ENCODE measurements around the gene CEP295NL.

The CEP295NL gene

DNA sequence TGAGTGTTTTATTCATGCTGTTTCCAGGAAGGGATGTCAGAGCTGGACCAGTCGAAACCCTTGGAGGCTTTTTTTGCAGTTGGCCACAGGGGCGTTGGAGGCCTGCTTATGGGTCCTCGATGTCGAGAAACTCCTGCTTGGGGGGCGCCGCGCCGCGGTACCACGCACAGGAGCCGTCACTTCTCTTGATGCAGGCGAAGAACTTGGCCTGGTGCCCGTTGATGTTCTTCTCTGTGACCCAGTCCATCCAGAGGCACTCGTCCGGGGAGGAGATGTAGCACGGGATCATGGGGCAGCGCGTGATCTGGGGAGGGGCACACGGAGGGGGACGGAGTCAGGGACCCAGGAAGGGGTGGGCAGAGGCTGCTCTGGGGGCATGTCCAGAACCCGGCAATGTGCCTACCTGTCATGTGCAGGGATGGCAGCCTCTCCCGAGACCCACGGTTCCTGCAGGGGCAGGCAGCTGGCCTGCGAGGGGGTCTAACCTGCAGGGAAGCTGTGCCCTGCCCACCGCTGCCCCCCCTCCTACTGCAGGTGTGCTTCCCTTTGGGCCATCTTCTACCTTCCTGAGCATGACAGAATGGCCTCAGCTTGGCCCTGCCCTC, 47.3 kb downstream of the CEP295NL start:
- Histone ChIP-seq H3K27me3 (ENCODE audit: insufficient read depth, low read depth, severe bottlenecking) (no peaks in the 10 kb centered on the region), H3K4me3 (ENCODE audit: low read depth, low read length) (no peak overlapping the region), H3K9me3 (ENCODE audit: severe bottlenecking) (no peaks in the 10 kb centered on the region), H3K27ac (peak overlapping the region; percentile 75), H3K36me3 (peaks cover 30% of the 10 kb centered on the region)
- DNase-seq: no peak
- TF ChIP-seq, protein P1, sequence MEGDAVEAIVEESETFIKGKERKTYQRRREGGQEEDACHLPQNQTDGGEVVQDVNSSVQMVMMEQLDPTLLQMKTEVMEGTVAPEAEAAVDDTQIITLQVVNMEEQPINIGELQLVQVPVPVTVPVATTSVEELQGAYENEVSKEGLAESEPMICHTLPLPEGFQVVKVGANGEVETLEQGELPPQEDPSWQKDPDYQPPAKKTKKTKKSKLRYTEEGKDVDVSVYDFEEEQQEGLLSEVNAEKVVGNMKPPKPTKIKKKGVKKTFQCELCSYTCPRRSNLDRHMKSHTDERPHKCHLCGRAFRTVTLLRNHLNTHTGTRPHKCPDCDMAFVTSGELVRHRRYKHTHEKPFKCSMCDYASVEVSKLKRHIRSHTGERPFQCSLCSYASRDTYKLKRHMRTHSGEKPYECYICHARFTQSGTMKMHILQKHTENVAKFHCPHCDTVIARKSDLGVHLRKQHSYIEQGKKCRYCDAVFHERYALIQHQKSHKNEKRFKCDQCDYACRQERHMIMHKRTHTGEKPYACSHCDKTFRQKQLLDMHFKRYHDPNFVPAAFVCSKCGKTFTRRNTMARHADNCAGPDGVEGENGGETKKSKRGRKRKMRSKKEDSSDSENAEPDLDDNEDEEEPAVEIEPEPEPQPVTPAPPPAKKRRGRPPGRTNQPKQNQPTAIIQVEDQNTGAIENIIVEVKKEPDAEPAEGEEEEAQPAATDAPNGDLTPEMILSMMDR (IDR thresholded peaks at IDR 0.05; ENCODE audit: low read depth, low read length): no peak

DNA sequence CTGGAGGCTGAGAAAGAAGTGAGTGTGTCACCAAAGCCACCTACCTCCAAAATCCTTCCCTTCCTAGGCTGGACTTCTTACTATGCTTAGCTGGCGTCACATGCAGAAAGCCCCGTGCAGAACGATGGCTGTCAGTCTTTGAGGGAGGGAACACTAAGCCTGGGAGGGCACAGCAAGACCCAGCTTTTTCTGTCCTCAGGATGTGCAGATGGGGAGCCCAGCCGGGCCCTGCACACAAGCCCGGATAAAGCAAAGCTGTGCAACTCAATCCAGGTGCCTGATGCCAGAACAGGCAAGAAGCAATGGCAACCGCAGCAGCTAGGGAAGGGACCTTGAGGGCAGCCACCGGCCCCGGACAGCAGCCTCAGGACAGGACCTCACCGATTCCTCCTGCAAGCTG, 48.5 kb downstream of the CEP295NL start:
- peaks cover 30% of the 10 kb centered on the region for H3K36me3 ChIP-seq
- H3K4me3 ChIP-seq (ENCODE audit: low read depth, low read length): no peak overlapping the region
- no peaks in the 10 kb centered on the region for H3K9me3 ChIP-seq (ENCODE audit: severe bottlenecking)
- TF ChIP-seq, protein P1 (IDR thresholded peaks at IDR 0.05; ENCODE audit: low read depth, low read length): no peak
- DNase-seq: peak; percentile 80
- peak overlapping the region; percentile 47 for H3K27ac ChIP-seq
- no peaks in the 10 kb centered on the region for H3K27me3 ChIP-seq (ENCODE audit: insufficient read depth, low read depth, severe bottlenecking)

DNA sequence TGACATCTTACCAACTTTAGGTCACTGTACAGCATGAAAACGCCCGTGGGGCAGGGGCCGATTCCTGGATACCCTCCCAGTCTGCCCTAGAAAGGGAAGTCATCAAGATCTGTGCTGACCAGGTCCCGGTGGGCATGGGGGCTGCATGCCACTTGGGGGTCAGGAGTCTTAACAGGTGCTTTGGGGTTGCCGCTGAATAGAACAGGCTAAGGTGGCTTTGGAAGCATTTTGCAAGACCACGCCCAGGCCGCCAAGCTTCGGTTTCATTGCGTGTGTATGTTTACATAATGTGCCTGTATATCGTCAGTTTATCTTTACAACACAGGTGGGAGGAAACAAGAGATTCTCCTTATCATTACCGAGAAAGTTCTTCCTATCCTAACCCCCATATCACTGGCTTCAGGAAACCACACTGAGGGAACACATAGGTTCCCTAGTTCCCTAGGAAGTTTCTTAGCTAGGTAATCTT, 49.0 kb downstream of the CEP295NL start:
- Histone ChIP-seq H3K9me3 (ENCODE audit: severe bottlenecking) (no peaks in the 10 kb centered on the region), H3K4me3 (ENCODE audit: low read depth, low read length) (no peak overlapping the region), H3K36me3 (peaks cover 30% of the 10 kb centered on the region), H3K27ac (peak overlapping the region; percentile 47), H3K27me3 (ENCODE audit: insufficient read depth, low read depth, severe bottlenecking) (no peaks in the 10 kb centered on the region)
- TF ChIP-seq, protein P1 (IDR thresholded peaks at IDR 0.05; ENCODE audit: low read depth, low read length): no peak
- DNase-seq: no peak

DNA sequence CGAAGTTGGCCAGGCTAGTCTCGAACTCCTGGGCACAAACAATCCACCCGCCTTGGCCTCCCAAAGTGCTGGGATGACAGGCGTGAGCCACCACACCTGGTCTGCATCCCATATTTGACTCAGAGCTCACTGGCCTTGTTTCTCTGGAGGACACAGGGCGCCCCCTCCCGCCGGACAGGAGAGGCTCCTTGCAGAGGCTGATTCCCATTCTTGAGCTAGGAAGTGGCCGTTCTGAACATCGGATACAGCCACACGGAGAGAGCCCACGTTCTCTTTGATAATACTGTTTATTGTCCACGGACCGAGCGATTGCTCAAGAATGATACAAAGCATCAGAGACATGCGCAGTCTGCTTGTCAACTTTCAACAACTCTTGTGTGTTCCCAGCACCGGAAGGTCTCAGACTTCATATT, 50.3 kb downstream of the CEP295NL start:
- H3K27ac ChIP-seq: no peak overlapping the region
- TF ChIP-seq, protein P1 (IDR thresholded peaks at IDR 0.05; ENCODE audit: low read depth, low read length): peak; percentile 53

DNA sequence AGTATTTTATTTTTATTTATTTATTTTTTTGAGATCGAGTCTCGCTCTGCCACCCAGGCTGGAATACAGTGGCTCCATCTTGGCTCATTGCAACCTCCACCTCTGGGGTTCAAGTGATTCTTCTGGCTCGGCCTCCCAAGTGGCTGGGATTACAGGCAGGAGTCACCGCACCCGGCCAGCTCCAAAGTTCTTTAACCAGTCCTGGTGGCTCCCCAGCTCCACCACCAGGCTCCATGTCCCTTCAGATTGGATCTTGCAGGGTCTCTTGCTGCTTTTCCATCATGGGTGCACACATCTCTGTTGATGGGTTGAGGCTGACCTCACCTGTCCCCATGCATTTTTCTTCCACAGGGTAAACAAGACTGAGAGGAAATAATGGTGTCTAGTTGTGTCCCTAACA, 54.0 kb downstream of the CEP295NL start:
- peaks cover 9% of the 10 kb centered on the region for H3K36me3 ChIP-seq
- no peaks in the 10 kb centered on the region for H3K9me3 ChIP-seq (ENCODE audit: severe bottlenecking)
- DNase-seq: no peak
- H3K27me3 ChIP-seq (ENCODE audit: insufficient read depth, low read depth, severe bottlenecking): no peaks in the 10 kb centered on the region
- TF ChIP-seq, protein P1 (IDR thresholded peaks at IDR 0.05; ENCODE audit: low read depth, low read length): no peak
- H3K4me3 ChIP-seq (ENCODE audit: low read depth, low read length): no peak overlapping the region
- H3K27ac ChIP-seq: no peak overlapping the region

More for the DNA sequence above, 50.3 kb downstream of the CEP295NL start:
- Histone ChIP-seq H3K27me3 (ENCODE audit: insufficient read depth, low read depth, severe bottlenecking) (no peaks in the 10 kb centered on the region), H3K9me3 (ENCODE audit: severe bottlenecking) (no peaks in the 10 kb centered on the region), H3K36me3 (peaks cover 30% of the 10 kb centered on the region), H3K4me3 (ENCODE audit: low read depth, low read length) (no peak overlapping the region)
- DNase-seq: peak; percentile 53

DNA sequence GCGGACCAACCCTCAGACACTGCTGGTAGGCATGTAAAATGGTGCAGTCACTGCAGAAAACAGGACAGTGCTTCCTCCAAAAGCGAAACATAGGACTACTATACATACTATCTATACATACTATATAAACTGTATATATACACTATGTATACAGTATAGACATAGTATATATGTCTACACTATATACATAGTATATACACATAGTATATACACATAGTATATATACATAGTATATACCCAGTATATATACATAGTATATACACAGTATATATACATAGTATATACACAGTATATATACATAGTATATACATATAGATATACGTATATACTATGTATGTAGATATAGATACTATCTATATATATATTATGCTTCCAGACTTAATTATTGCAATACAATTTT, 55.9 kb downstream of the CEP295NL start:
- Histone ChIP-seq H3K36me3 (no peaks in the 10 kb centered on the region), H3K27me3 (ENCODE audit: insufficient read depth, low read depth, severe bottlenecking) (no peaks in the 10 kb centered on the region), H3K9me3 (ENCODE audit: severe bottlenecking) (no peaks in the 10 kb centered on the region), H3K4me3 (ENCODE audit: low read depth, low read length) (no peak overlapping the region), H3K27ac (no peak overlapping the region)
- no peak for DNase-seq
- TF ChIP-seq, protein P1 (IDR thresholded peaks at IDR 0.05; ENCODE audit: low read depth, low read length): no peak
